ENCODE measurements around the gene RAB8B.

DNA sequence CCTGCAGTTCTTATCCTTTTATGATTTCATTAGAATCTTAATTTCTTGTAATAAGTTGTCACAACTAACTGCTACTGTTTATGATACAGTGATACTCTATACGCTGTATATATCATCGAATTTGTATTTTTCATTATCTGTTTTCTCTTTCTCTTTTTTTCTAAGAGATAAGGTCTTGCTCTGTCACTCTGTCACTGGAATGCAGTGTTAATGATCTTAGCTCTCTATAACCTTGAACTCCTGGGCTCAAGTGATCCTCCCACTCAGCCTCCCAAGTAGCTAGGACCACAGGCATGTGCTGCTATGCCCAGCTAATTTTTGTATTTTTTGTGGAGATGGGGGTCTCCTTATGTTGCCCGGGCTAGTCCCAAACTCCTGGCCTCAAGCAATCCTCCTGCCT lies 102.8 kb downstream of the RAB8B start:
- TF ChIP-seq ZBTB21 (tag by site-specific recombination; IDR thresholded peaks at IDR 0.05) (no peak), ZNF24 (tag by site-specific recombination; IDR thresholded peaks at IDR 0.05) (no peak)
- TF ChIP-seq, protein P1, sequence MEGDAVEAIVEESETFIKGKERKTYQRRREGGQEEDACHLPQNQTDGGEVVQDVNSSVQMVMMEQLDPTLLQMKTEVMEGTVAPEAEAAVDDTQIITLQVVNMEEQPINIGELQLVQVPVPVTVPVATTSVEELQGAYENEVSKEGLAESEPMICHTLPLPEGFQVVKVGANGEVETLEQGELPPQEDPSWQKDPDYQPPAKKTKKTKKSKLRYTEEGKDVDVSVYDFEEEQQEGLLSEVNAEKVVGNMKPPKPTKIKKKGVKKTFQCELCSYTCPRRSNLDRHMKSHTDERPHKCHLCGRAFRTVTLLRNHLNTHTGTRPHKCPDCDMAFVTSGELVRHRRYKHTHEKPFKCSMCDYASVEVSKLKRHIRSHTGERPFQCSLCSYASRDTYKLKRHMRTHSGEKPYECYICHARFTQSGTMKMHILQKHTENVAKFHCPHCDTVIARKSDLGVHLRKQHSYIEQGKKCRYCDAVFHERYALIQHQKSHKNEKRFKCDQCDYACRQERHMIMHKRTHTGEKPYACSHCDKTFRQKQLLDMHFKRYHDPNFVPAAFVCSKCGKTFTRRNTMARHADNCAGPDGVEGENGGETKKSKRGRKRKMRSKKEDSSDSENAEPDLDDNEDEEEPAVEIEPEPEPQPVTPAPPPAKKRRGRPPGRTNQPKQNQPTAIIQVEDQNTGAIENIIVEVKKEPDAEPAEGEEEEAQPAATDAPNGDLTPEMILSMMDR (tag by site-specific recombination; IDR thresholded peaks at IDR 0.05): no peak
